Glutamatergic neuron (in vitro differentiated cells): Measurements from ENCODE around the gene HOXB3. TPM values are rescaled to one million over a fixed set of nuclear protein-coding genes. Genes with fewer than 3 reads are reported as not detected.

ENCODE experiments used
- DNase-seq: peaks from one replicate; pipeline ENCODE4 v3.0.0; 2022
- H3K27ac Mint-ChIP-seq: one replicate; pipeline ENCODE4 v1.8.0; 2020; ENCODE audit warnings: mild to moderate bottlenecking, mixed read lengths, inconsistent platforms; ENCODE audit not compliant: unreplicated experiment
- H3K27me3 Mint-ChIP-seq: one replicate; pipeline ENCODE4 v1.8.0; 2020; ENCODE audit warnings: mild to moderate bottlenecking, moderate library complexity, mixed read lengths, inconsistent platforms; ENCODE audit not compliant: unreplicated experiment
- H3K36me3 Mint-ChIP-seq: one replicate; pipeline ENCODE4 v1.8.0; 2020; ENCODE audit warnings: mild to moderate bottlenecking, mixed read lengths, inconsistent platforms; ENCODE audit not compliant: unreplicated experiment
- H3K4me1 Mint-ChIP-seq: one replicate; pipeline ENCODE4 v1.8.0; 2020; ENCODE audit warnings: mild to moderate bottlenecking, low read depth, mixed read lengths, inconsistent platforms; ENCODE audit not compliant: unreplicated experiment
- H3K4me3 Mint-ChIP-seq: one replicate; pipeline ENCODE4 v1.8.0; 2020; ENCODE audit warnings: mild to moderate bottlenecking, mixed read lengths, inconsistent platforms; ENCODE audit not compliant: unreplicated experiment
- H3K9me3 Mint-ChIP-seq: one replicate; pipeline ENCODE4 v1.8.0; 2020; ENCODE audit warnings: mild to moderate bottlenecking, moderate library complexity, mixed read lengths, inconsistent platforms; ENCODE audit not compliant: unreplicated experiment
- CTCF ChIP-seq: fragments of 200-600 bp; sonication (generic); IDR thresholded peaks from one replicate; pipeline ENCODE4 v1.5.0; 2021; ENCODE audit not compliant: partially characterized antibody, unreplicated experiment
- total RNA-seq: library from RNA; stranded (reverse); fragmentation: NEBNext Ultra II Directional; extraction: Animal tissue kit (Norgen Biotek cat#: 25700); gene quantifications from one replicate; pipeline ENCODE4 v1.2.1, GENCODE V29; 2021; ENCODE audit not compliant: unreplicated experiment

HOXB3 gene
- total RNA-seq, 1 donor from 2014 or later, result not detected

GRCh38 chr17:48613862-48614694, 24.0 kb upstream of the HOXB3 start:
- Mint-ChIP-seq H3K27ac (no peak overlapping the region), H3K27me3 (peaks cover 58% of the 10 kb centered on the region), H3K4me3 (no peak overlapping the region), H3K36me3 (no peaks in the 10 kb centered on the region), H3K9me3 (peaks cover 17% of the 10 kb centered on the region), H3K4me1 (peaks cover 4% of the 10 kb centered on the region)
- no peak for TF ChIP-seq CTCF
- DNase-seq, result no peak

- Mint-ChIP-seq H3K4me1 (peaks cover 3% of the 10 kb centered on the region), H3K27ac (no peak overlapping the region), H3K9me3 (peaks cover 15% of the 10 kb centered on the region), H3K27me3 (peaks cover 57% of the 10 kb centered on the region), H3K36me3 (no peaks in the 10 kb centered on the region), H3K4me3 (peak overlapping the region; percentile 81)
- TF ChIP-seq CTCF, result no peak
- DNase-seq, result peak; percentile 52
These were observed 23.0 kb upstream of the HOXB3 start for GRCh38 chr17:48612854-48613691.

- Mint-ChIP-seq H3K4me3 (peak overlapping the region; percentile 34), H3K27ac (no peak overlapping the region), H3K4me1 (peaks cover 3% of the 10 kb centered on the region), H3K9me3 (peaks cover 18% of the 10 kb centered on the region), H3K36me3 (no peaks in the 10 kb centered on the region), H3K27me3 (peaks cover 60% of the 10 kb centered on the region)
- TF ChIP-seq CTCF, result no peak
- no peak for DNase-seq
These were observed 22.4 kb upstream of the HOXB3 start for GRCh38 chr17:48612456-48612853.

- peaks cover 3% of the 10 kb centered on the region for H3K4me1 Mint-ChIP-seq
- peaks cover 59% of the 10 kb centered on the region for H3K27me3 Mint-ChIP-seq
- H3K36me3 Mint-ChIP-seq, result no peaks in the 10 kb centered on the region
- H3K4me3 Mint-ChIP-seq, result peak overlapping the region; percentile 87
- peaks cover 13% of the 10 kb centered on the region for H3K9me3 Mint-ChIP-seq
- no peak for TF ChIP-seq CTCF
- H3K27ac Mint-ChIP-seq, result no peak overlapping the region
- DNase-seq, result no peak
These were observed 21.8 kb upstream of the HOXB3 start for GRCh38 chr17:48611681-48612455.
